HFFc6 (cell line): ENCODE results near the gene ME3. TPM values are rescaled to one million over a fixed set of nuclear protein-coding genes. Genes with fewer than 3 reads are reported as not detected.
A peak's percentile ranks its signal among the peaks of the same experiment; 100 is the strongest.

Experiments
- DNase-seq: peaks from one replicate; pipeline ENCODE4 v3.0.0-alpha.2; 2018
- H3K27ac Mint-ChIP-seq: 2 replicates; pipeline ENCODE4 v1.8.0; 2020; ENCODE audit warnings: mild to moderate bottlenecking, mixed read lengths
- H3K27me3 Mint-ChIP-seq: 2 replicates; pipeline ENCODE4 v1.8.0; 2021; ENCODE audit warnings: mild to moderate bottlenecking, moderate library complexity, mixed read lengths; ENCODE audit not compliant: insufficient read depth
- H3K36me3 Mint-ChIP-seq: 2 replicates; pipeline ENCODE4 v1.8.0; 2021; ENCODE audit warnings: low read depth, mixed read lengths
- H3K4me1 Mint-ChIP-seq: 2 replicates; pipeline ENCODE4 v1.8.0; 2020; ENCODE audit warnings: low read depth, mixed read lengths
- H3K4me3 Mint-ChIP-seq: 2 replicates; pipeline ENCODE4 v1.8.0; 2020; ENCODE audit warnings: mild to moderate bottlenecking, moderate library complexity, mixed read lengths
- H3K9me3 Mint-ChIP-seq: 2 replicates; pipeline ENCODE4 v1.8.0; 2020; ENCODE audit warnings: mild to moderate bottlenecking, mixed read lengths
- total RNA-seq, 6 experiments: library from RNA; stranded (reverse); fragmentation: NEBNext Ultra II Directional; extraction: Animal tissue kit (Norgen Biotek cat#: 25700); gene quantifications; 2 replicates in 1 of 6; 3 replicates in 5 of 6; pipeline ENCODE4 v1.2.3, GENCODE V29; 2021
- TF ChIP-seq, protein P1 (sequence below): fragments of 200-600 bp; sonication (generic); IDR thresholded peaks from 2 replicates; pipeline ENCODE4 v1.5.0; 2021; ENCODE audit warnings: antibody characterized with exemption, mild to moderate bottlenecking

ME3 gene
- total RNA-seq, 6 experiments from 2014 or later, result 3.5 to 8.6 (median 6.6) TPM

DNA sequence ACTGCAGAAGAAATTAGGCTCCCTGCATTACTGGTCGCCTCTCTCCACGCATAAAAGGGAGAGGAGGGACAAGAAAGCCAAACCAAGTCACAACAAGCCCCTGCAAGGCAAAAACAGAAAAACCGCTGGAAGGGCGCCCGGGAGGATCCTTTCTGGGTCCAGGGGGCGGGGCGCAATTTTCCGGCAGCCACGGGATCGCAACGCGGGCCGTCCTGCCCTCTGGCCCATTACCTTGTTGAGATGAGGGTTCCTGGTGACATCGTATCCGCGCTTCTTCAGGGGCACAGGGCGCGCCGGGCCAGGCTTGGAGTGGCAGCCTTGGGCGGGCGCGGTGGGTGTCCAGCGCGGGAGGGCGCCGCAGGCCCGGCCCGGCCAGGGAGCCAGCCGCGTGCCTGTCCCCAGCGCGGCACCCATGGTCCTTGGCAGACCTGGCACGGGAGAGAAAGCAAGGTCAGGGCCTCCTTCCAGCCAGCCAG is 847 bp downstream of the ME3 start:
- H3K27me3 Mint-ChIP-seq, result peaks cover 2% of the 10 kb centered on the region; the same call in 1 of the 2 replicates
- 0 out of 2 replicates have a peak, but pooled peaks cover 7% of the 10 kb centered on the region for H3K36me3 Mint-ChIP-seq
- no peaks in the 10 kb centered on the region for H3K9me3 Mint-ChIP-seq
- peak overlapping the region; percentile 62 for H3K27ac Mint-ChIP-seq
- H3K4me3 Mint-ChIP-seq, result peak overlapping the region; percentile 84
- TF ChIP-seq, protein P1, sequence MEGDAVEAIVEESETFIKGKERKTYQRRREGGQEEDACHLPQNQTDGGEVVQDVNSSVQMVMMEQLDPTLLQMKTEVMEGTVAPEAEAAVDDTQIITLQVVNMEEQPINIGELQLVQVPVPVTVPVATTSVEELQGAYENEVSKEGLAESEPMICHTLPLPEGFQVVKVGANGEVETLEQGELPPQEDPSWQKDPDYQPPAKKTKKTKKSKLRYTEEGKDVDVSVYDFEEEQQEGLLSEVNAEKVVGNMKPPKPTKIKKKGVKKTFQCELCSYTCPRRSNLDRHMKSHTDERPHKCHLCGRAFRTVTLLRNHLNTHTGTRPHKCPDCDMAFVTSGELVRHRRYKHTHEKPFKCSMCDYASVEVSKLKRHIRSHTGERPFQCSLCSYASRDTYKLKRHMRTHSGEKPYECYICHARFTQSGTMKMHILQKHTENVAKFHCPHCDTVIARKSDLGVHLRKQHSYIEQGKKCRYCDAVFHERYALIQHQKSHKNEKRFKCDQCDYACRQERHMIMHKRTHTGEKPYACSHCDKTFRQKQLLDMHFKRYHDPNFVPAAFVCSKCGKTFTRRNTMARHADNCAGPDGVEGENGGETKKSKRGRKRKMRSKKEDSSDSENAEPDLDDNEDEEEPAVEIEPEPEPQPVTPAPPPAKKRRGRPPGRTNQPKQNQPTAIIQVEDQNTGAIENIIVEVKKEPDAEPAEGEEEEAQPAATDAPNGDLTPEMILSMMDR, result no peak; the same call in 1 of the 2 replicates
- H3K4me1 Mint-ChIP-seq, result peaks cover 45% of the 10 kb centered on the region
- no peak for DNase-seq

DNA sequence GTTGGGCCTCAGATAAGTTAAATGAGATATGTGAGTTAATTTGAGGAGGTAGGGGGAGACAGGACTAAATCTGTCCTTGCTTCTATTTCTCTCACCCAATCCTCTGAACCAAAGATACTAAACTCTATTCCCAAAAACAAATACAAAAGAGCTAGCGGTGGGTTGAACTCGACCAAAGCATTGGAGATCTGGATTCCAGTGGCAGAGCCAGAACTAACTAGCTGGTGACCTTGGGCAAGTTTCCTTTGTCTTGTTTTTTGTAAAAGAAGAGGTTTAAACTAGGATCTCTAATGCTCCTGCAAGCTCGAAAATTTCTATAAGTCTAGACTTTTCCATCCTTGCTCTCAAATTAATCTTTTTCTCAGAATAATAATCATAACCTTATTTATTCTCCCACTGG is 1.5 kb downstream of the ME3 start:
- peaks cover 2% of the 10 kb centered on the region; the same call in 1 of the 2 replicates for H3K27me3 Mint-ChIP-seq
- H3K27ac Mint-ChIP-seq, result no peak overlapping the region
- H3K36me3 Mint-ChIP-seq, result 0 out of 2 replicates have a peak, but pooled peaks cover 7% of the 10 kb centered on the region
- peak overlapping the region; percentile 84 for H3K4me3 Mint-ChIP-seq
- no peaks in the 10 kb centered on the region for H3K9me3 Mint-ChIP-seq
- H3K4me1 Mint-ChIP-seq, result peaks cover 38% of the 10 kb centered on the region
- TF ChIP-seq, protein P1, result no peak
- DNase-seq, result no peak

DNA sequence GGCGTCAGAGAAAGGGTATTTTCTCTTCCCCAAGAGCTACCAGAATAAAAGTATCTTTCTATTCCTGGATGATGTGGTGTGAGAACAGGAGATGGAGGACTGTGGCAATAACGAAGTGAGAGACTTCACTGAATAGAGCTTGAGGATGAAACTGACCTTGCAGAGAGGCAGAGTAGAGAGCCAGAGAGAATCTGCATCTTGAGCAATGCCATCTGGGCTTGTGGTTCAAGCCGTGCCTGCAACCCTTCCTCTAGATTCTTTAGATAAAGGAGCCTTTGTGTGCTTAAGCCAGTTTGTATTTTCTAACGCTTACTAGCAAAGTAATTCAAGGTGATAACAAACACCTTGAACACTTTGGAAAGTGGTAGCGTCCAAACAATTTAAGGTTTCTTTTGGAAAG is 2.2 kb downstream of the ME3 start:
- Mint-ChIP-seq H3K36me3 (peaks cover 13% of the 10 kb centered on the region), H3K27ac (no peak overlapping the region), H3K4me1 (peaks cover 37% of the 10 kb centered on the region), H3K4me3 (peak overlapping the region; percentile 84; the same call in 1 of the 2 replicates), H3K9me3 (no peaks in the 10 kb centered on the region), H3K27me3 (peaks cover 2% of the 10 kb centered on the region; the same call in 1 of the 2 replicates)
- TF ChIP-seq, protein P1, result no peak
- no peak for DNase-seq

DNA sequence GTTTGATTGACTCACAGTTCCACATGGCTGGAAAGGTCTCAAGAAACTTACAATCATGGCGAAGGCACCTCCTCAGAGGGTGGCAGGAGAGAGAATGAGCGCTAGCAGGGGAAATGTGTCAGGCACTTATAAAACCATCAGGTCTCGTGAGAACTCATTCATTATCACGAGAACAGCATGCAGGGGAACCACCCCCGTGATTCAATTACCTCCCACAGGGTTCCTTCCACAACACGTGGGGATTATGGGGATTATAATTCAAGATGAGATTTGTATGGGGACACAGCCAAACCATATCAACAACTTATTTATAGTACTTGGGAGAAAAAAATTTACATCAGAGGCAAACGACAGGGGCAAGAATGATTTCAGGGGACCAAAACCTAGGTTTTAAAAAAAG is 3.0 kb downstream of the ME3 start:
- H3K36me3 Mint-ChIP-seq, result peaks cover 17% of the 10 kb centered on the region
- TF ChIP-seq, protein P1, result no peak
- peaks cover 42% of the 10 kb centered on the region for H3K4me1 Mint-ChIP-seq
- DNase-seq, result no peak
- H3K27me3 Mint-ChIP-seq, result peaks cover 2% of the 10 kb centered on the region; the same call in 1 of the 2 replicates
- H3K4me3 Mint-ChIP-seq, result no peak overlapping the region
- H3K9me3 Mint-ChIP-seq, result no peaks in the 10 kb centered on the region
- H3K27ac Mint-ChIP-seq, result no peak overlapping the region

DNA sequence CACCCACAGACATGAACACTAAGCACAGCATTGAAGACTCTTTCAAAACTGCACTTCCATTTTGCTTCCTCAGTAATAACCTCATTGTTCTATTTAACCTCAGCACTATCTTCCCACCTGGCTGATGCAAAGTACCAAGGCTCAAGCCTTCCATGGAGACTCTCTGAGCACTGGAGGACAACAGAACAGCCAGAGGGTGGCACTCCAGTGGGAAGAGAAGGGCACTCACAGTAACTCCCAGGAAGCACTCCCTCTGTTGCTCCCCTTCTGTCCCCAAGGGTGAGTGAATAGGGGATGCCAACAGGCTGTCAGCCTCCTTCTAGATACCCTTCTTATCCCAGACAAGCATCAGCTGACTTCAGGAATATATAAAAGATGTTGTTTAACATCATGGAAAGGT is 3.5 kb downstream of the ME3 start:
- Mint-ChIP-seq H3K4me1 (peaks cover 42% of the 10 kb centered on the region), H3K9me3 (no peaks in the 10 kb centered on the region), H3K4me3 (no peak overlapping the region)

More for the DNA sequence above, 3.5 kb downstream of the ME3 start:
- H3K27me3 Mint-ChIP-seq, result peaks cover 2% of the 10 kb centered on the region; the same call in 1 of the 2 replicates
- H3K36me3 Mint-ChIP-seq, result peaks cover 17% of the 10 kb centered on the region
- no peak overlapping the region for H3K27ac Mint-ChIP-seq
- TF ChIP-seq, protein P1, result no peak; the same call in 1 of the 2 replicates
- no peak for DNase-seq
